ENCODE measurements around the gene ASB7.

Gene ASB7

GRCh38 chr15:100642950-100643338, 40.6 kb downstream of the ASB7 start (continued):
- TF ChIP-seq HOXC10 (CRISPR knock-in tag; IDR thresholded peaks at IDR 0.05), result no peak
- TF ChIP-seq ZNF560 (tag by site-specific recombination; IDR thresholded peaks at IDR 0.05; ENCODE audit: borderline replicate concordance), result no peak
- no peak for TF ChIP-seq ZNF626 (tag by site-specific recombination; IDR thresholded peaks at IDR 0.05)
- TF ChIP-seq AEBP2 (tag by site-specific recombination; IDR thresholded peaks at IDR 0.05; ENCODE audit: borderline replicate concordance), result no peak
- no peak for TF ChIP-seq FEZF1 (tag by site-specific recombination; IDR thresholded peaks at IDR 0.05)
- TF ChIP-seq ZNF768 (tag by site-specific recombination; IDR thresholded peaks at IDR 0.05), result no peak
- TF ChIP-seq TSHZ1 (tag by site-specific recombination; IDR thresholded peaks at IDR 0.05; ENCODE audit: borderline replicate concordance), result no peak
- no peak for TF ChIP-seq ZNF26 (tag by site-specific recombination; IDR thresholded peaks at IDR 0.05)

GRCh38 chr15:100645671-100646070, 43.3 kb downstream of the ASB7 start:
- H3K36me3 ChIP-seq (ENCODE audit: control insufficient read depth in 2 of 2, insufficient read depth in 1 of 2, low read length in 2 of 2), result no peaks in the 10 kb centered on the region
- no peak overlapping the region for H3K27ac ChIP-seq (ENCODE audit: extremely low read depth, low read depth, low read length)
- POLR2A ChIA-PET, result no interaction called here
- no peak overlapping the region for H3K4me3 ChIP-seq (ENCODE audit: low read depth, low read length)
- CTCF ChIA-PET, result no interaction called here
- no peak for TF ChIP-seq ZBTB20 (tag by site-specific recombination; IDR thresholded peaks at IDR 0.05)
- H3K4me1 ChIP-seq (ENCODE audit: control insufficient read depth, insufficient read depth, low read length), result no peaks in the 10 kb centered on the region
- no peaks in the 10 kb centered on the region for H3K9me3 ChIP-seq (ENCODE audit: control insufficient read depth, insufficient read depth, low read depth, low read length)

GRCh38 chr15:100648951-100649350, 46.6 kb downstream of the ASB7 start:
- Histone ChIP-seq H3K9me3 (ENCODE audit: control insufficient read depth, insufficient read depth, low read depth, low read length) (no peaks in the 10 kb centered on the region), H3K27ac (ENCODE audit: extremely low read depth, low read depth, low read length) (no peak overlapping the region), H3K36me3 (ENCODE audit: control insufficient read depth in 2 of 2, insufficient read depth in 1 of 2, low read length in 2 of 2) (peaks cover 4 to 6% of the 10 kb centered on the region in 2 experiments; a peak in 2 of 3 replicates), H3K4me1 (ENCODE audit: control insufficient read depth, insufficient read depth, low read length) (no peaks in the 10 kb centered on the region), H3K4me3 (ENCODE audit: low read depth, low read length) (no peak overlapping the region)
- POLR2A ChIA-PET, result no interaction called here
- CTCF ChIA-PET, result interaction anchor here (1.6 to 1.9 kb wide), 2 partner anchors 23 to 359 kb away, joined by 5 to 6 read pairs; no protein-coding TSS in a partner anchor
- no peak for TF ChIP-seq ZIC2 (tag by site-specific recombination; IDR thresholded peaks at IDR 0.05)
- no peak for TF ChIP-seq ZNF571 (tag by site-specific recombination; IDR thresholded peaks at IDR 0.05)
- TF ChIP-seq ZNF518A (tag by site-specific recombination; conservative IDR thresholded peaks at IDR 0.05; ENCODE audit: low read depth), result no peak
- TF ChIP-seq ZNF658 (tag by site-specific recombination; IDR thresholded peaks at IDR 0.05), result no peak
- no peak for TF ChIP-seq ZNF26 (tag by site-specific recombination; IDR thresholded peaks at IDR 0.05)
- no peak for TF ChIP-seq YY1 (tag by site-specific recombination; IDR thresholded peaks at IDR 0.05)
- TF ChIP-seq ZNF169 (tag by site-specific recombination; IDR thresholded peaks at IDR 0.05), result no peak
- no peak for TF ChIP-seq ZNF311 (tag by site-specific recombination; IDR thresholded peaks at IDR 0.05; ENCODE audit: borderline replicate concordance)
- TF ChIP-seq ZBTB1 (tag by site-specific recombination; IDR thresholded peaks at IDR 0.05), result no peak
- TF ChIP-seq ZFP37 (tag by site-specific recombination; IDR thresholded peaks at IDR 0.05), result no peak
- no peak for TF ChIP-seq ZNF221 (tag by site-specific recombination; IDR thresholded peaks at IDR 0.05; ENCODE audit: borderline replicate concordance)
- no peak for TF ChIP-seq ZNF19 (tag by site-specific recombination; IDR thresholded peaks at IDR 0.05; ENCODE audit: low read depth)
- no peak for TF ChIP-seq ZNF350 (tag by site-specific recombination; IDR thresholded peaks at IDR 0.05)

Data from HEK293 (cell line).